Frontal cortex (tissue), 4 donors: ENCODE data around the gene IFITM2. TPM values are rescaled to one million over a fixed set of nuclear protein-coding genes. Genes with fewer than 3 reads are reported as not detected.
"Not testable (repeated sequence)": the region's sequence is repeated elsewhere in the genome, so short reads cannot be mapped to it uniquely, and the experiment has no call there.

Source experiments
- DNase-seq, 2 donors: peaks; one replicate each; pipeline ENCODE4 v3.0.0; 2012; ENCODE audit warnings: low spot score in 2 of 2
- FAIRE-seq: peaks from 2 replicates; lab custom pipeline; 2012; peaks lifted over from hg19 to GRCh38; lab: Jason Lieb, UNC
- total RNA-seq: library from RNA; depleted of rRNA; stranded (reverse); fragments of >200 nt; gene quantifications from one replicate; pipeline ENCODE4 v1.2.3, GENCODE V29; 2014
- donor health status: control.
- donor health status: control.
- donor health status: control.

Gene IFITM2
- 5.3 TPM for total RNA-seq

DNA sequence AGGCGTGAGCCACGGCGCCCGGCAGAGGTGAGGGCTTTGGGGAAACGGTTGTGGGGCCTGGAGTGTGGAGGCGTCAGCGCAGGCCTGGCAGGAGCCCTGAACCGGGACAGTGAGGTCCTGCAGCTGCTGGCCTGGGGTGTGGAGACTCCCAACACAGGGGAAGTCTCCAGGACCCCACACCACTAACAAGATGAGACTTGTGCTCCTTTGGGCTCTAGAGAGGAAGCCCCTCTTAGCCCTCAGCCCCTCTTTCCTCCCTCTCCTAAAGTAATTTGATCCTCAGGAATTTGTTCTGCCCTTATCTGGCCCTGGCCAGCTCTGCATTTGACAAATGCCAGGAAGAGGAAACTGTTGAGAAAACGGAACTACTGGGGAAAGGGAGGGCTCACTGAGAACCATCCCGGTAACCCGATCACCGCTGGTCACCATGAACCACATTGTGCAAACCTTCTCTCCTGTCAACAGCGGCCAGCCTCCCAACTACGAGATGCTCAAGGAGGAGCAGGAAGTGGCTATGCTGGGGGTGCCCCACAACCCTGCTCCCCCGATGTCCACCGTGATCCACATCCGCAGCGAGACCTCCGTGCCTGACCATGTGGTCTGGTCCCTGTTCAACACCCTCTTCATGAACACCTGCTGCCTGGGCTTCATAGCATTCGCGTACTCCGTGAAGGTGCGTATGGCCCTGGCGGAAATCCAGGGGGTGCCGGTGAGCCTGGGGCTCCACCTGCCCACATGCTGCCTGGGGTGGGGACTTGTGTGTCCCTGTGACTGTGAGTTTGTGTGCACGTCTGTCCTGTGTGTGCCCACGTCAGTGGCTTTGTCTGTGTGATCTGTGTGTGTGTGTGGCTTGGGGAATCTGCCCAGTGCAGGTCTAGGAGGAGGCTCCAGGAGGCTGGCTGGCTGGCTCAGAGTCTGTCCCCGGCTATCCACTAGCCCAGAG is at the start of gene IFITM2:
Gene IFITM2 (plus strand): TSS at position 51 of the 943 bp plus-strand sequence. CDS start 377 bp downstream, at position 428.
- FAIRE-seq, DNase-seq: not testable (repeated sequence)

DNA sequence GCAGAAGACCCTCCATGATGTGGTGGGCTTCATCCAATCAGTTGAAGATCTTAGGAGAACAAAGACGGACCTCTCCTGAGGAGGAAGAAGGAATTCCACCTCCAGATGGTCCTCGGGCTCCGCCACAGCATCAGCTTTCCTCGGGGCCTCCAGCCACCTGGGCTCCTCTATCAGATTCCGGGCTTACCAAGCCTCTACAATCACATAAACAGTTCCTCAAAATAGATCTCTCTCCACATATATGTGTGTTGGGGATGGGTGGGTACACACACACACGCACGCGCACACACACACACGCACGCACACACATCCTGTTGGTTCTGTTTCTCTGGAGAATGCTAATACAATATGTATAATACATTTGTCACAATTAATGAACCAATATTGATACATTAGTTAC is 48.2 kb upstream of the IFITM2 start:
- DNase-seq (no peak), FAIRE-seq (no peak)

DNA sequence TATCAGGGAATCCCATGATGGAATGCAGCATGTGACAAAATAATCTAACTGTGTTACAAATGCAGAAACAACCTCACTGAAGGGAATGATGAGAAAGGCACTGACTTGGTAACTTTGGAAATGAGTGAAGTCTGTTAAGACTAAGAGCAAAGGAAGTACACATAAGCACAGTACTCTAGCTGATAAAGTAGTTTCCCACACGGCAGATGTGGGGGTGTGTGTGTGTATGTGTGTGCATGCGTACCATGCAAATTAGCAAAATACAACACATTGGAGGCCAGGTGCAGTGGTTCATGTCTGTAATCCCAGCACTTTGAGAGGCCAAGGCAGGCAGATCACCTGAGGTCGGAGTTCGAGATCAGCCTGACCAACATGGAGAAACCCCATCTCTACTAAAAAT is 46.0 kb upstream of the IFITM2 start:
- FAIRE-seq (no peak), DNase-seq (no peak)

DNA sequence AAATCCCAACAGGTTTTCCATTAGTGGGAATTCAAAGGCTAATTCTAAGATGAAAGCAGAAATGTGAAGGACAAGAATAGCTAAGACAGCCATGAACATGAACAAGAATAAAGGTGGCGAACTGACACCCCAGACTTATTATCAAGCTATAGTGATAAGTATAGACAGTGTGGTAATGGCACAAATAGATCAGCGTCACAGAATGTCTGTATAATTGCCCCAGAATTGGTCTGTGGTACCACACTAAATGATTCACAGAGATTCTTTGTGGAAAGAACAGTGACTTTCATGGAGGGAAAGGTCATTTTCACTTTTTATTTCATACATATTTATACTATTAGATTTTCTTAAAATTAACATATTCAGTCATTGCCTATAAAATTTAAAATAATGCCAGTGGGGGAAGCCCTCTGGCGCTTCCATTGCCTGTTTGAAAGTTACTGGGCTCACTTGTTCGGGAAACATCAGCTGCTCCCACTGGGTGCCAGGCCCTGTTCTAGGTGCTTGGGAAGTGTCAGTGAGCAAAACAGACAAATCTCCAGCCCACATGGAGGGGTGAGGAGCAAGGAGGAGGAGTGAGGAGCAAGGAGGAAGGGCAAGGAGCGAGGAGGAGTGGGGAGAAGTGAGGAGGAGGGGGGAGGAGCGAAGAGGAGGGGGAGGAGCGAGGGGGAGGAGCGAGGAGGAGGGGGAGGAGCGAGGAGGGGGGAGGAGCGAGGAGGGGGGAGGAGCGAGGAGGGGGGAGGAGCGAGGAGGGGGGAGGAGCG is 40.8 kb upstream of the IFITM2 start:
- no peak for FAIRE-seq
- DNase-seq: no peak

DNA sequence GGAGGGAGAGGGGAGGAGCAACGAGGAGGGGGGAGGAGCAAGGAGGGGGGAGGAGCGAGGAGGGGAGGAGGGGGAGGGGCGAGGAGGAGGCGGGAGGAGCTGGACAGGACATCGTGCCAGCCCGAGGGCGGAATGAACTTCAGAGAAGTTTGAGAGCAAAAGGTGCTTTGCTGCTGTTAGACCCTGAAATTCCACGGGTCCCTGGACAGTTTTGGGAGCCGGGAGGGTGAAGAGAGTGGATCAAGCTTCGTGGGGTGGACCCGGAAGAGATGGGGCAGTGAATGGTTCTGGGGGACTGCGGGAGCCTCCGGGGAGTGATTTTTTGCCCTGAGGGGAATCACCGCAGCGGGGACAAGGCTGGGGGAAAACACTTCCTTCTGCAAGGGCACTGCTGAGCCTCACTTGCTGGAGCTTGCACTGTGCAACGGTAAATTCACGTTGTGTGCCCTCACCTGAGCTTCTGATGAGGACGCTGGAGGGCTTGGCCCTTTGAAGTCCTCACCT is 40.1 kb upstream of the IFITM2 start:
- no peak for DNase-seq

DNA sequence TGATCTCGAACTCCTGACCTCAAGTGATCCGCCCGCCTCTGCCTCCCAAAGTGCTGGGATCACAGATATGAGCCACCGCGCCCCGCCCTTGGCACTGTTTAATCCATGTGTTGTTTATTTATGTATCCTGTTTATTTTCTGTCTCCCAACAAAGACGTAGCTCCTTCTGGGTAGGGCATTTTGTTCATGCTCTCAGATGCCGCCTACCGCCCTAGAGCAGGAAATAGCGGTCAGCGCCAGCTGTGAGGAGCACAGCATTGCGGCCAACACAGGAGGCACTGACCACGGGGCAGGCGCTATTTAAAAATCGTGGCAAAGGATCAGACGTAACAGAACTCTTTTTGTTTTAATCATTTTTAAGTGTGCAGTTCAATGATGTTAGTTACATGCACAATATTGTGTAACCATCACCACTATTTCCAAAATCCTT is 38.9 kb upstream of the IFITM2 start:
- not testable (repeated sequence) for FAIRE-seq, DNase-seq

More for the DNA sequence above, 40.1 kb upstream of the IFITM2 start:
- FAIRE-seq: no peak

DNA sequence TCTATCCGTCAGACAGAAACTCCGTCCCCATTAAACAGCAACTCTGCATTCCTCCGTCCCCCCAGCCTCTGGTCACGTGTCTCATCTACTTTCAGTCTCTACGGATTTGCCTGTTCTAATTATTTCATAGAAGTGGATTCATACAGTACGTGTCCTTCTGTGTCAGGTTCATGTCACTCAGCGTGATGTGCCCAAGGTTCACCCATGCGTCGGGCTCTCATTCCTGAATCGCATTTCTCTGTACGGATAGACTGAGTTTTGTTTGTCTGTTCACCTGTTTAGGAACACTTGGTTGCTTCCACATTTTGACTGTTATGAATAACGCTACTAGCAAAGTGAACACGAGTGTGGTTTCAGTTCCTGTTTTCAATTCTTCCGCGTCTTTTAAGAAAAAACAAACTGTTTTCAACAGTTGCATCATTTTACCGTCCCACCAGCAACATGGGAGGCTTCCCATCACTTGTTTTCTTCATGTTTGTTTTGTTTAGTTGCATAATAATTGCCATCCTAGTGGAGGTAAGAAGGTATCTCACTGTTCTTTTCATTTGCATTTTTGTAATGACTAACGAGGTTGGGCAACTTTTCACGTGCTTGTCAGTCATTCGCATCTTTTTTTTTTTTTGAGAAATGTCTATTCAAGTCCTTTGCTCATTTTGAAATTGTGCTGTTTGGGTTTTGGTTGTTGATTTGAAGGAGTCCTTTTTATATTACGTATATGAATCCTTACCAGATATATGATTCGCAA is 38.3 kb upstream of the IFITM2 start:
- DNase-seq: no peak
- FAIRE-seq: no peak

DNA sequence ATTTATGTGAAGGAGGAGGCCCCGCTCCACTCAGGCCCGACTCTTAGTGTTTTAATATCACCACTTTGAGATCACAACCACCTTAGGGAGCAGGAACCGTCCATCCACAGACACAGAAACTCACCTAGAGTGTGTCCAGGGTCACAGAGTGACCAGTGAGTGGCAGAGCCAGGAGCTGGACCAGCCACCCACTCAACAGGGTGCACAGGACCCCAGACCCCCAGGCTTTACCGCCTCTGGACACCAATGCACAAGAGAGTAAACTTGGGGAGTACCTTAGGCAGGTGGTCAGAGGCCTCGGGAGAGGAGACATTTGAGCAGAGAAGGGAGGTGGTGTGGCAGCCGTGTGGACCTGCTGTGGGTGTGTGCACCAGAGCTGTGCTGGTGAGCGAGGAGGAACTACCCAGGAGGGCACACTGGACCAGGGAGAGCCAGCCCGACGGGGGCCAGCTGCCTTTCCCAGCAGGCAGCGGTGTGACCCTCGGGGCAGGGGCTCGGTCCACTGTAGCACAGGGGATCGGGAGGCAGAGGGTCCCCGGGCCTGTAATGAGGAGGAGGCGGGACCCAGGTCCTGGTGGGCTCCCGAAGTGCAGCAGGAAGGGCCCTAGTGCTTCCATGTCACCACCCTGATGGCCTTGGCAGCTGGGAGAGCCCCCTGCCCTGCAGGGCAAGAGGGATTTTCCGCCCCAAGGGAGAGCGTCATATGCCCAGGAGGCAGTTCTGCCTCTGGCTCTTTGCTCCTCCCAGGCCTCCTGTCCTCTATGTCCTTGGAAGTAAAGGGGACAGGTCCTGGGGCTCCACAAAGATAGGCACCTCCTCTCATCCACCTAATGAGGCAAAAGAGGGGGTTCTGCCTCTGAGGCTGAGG is 36.9 kb upstream of the IFITM2 start:
- DNase-seq (no peak), FAIRE-seq (no peak)

DNA sequence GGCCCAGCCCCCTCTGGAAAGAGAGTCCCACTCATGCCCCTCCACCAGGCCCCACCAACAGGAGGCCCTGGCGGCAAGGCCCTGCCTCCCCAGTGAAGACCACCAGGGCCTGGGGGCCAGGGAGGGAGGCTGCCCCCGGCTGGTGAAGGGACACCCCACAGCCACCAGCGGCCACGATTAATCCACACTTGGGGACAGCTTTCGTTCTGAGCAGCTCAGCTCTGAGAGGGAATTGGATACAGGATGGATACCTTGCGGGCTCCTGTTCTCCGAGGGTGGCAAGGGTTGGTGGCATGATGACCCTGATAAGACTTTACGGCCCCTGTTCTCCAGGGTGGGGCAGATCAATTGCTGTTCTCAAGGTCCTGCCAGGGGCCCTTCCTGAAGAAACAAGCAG is 36.3 kb upstream of the IFITM2 start:
- FAIRE-seq: no peak
- no peak for DNase-seq

DNA sequence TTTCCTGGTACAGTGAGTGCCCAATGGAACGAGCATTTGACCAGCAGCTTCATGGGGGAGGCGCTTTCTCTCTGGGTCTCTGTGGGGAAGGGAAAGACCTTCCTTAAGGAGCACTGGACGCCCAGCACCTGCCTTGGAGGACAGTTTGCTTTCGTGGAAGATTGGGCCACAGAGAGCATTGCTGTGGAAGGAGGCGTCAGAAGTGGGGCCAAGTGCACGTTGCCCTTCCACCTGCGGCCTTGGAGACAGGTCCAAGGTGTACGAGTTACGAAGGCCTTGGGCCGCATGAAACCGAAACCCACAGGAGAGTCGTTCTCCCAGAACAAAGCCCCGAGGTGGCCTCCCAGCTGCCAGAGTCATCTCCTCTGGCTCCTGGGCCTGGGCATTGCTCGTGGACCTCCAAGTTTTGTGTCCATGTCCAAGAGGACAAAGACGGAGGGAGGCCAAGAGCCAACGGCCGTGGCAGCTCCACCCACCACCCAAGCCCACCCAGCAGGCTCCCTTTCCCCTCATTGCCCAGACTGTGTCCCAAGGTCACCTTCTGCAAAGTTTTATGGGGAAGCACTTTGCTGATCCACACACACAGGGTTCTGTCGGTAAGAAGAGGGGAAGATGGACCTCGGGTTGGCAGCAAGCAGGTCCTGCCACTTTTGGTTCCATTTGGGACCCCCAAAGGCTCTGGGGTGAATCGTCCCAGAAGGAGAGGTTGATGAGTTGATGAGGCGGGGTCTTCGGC is 35.3 kb upstream of the IFITM2 start:
- FAIRE-seq: no peak
- no peak for DNase-seq

DNA sequence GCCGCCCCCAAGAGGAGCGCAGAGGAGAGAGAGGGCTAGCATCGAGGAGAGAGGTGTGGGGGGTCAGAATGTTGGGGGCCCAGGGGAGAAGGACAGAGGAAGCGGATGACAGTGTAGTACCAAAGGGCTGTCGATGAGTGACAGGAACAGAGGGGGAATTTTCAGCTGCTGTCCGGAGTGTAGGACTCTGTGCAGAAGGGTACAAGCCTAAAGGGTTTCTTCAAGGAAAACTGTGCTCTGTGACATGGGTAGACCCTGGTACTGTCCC is 34.8 kb upstream of the IFITM2 start:
- FAIRE-seq: no peak
- no peak for DNase-seq

DNA sequence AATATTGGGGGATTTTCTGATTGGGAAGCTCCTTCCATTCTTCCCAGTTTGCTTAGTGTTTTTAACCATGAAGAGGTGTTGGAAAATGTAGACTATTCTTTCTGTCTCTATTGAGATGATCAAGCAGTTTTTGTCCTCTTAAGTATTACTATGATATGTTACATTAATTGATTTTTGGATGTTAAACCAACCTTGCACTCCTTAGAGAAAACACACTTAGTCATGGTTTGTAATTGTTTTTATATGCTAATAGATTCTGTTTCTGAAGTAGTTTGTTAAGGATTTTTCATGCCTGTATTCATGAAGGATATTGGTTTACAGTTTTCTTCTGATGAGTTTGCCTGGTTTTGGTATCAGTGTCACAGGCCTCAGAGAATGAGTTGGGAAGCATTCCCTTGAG is 31.4 kb upstream of the IFITM2 start:
- DNase-seq (no peak), FAIRE-seq (no peak)

DNA sequence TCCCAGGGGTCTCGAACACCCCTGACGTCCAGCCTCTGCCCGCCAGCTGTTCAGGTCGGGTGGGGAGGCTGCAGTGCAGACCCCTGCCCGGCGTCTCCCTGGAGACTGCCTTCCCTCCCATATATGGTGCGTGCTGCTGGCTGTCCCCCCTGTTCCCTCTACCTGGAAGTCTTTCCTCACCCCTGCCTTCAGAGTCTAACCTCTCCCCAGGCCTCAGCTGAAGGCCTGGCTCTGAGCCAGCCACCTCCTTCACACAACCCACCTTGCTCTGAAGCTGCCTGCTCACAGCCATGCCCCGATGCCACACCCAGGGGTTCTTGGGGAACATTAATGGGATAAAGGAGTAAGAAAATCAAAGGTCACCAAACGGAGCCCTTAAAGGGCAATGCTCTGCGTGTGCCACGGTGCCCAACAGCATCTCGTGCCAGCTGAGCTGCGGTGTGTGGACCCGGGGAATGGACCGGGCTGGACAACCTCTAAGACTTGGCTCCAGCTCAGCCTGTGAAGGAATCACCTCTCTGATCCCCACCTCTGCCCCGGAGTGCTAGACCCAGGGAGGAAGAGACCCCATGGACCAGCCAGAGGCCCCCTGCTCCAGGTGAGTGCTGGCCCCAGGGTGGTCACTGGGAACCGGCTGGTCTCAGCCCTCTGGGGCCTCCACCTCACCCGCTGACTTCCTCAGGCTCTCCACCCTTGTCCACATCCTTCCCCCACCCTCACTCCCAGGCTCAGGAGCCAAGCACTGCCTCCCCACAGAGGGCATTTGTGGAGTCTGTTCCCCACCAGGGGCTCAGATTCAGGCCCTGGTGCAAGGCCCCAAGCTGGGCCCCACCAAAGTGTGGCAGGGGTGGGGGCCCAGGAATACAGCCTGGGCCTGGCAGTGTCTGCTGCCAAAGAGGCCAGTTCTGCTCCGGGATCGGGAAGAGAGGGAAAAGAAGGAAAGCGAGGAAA is 29.3 kb upstream of the IFITM2 start, which contains the start of gene NLRP6:
Gene NLRP6 (plus strand): TSS at position 407 of the 951 bp plus-strand sequence. CDS start 163 bp downstream, at position 570.
- no peak for FAIRE-seq
- peak in 1 of 2 donors; percentile 13 for DNase-seq

DNA sequence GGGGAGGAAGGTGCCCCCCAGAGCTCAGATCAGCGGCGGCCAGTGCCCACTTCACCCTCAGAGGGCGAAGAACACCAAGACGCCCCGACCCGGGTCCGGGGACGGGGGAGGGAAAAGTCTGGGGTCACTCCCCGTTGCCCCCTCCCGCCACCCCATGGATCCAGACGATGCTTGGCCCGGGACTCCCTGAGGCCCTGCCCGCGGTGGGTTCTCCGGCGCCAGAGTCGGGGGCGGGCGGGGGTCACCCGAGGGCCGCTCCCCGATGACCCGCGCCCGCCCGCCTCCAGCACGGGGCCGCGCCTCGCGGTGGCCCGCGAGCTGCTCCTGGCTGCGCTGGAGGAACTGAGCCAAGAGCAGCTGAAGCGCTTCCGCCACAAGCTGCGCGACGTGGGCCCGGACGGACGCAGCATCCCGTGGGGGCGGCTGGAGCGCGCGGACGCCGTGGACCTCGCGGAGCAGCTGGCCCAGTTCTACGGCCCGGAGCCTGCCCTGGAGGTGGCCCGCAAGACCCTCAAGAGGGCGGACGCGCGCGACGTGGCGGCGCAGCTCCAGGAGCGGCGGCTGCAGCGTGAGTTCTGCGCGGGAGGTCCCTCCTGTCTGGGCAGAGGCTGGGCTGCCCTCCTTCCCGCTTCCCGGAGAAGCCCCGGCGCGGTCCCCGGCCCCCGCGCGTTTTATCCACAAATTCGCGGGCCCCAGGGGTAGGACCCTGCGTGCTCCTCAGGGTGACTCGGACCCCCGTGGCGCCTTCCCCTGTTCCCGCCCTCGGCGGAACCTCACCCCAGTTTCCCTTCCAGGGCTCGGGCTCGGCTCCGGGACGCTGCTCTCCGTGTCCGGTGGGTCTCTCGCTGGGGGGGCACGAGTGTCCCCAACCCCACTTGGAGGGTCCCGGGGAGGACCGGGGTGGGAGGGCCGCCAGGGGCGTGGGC is 28.3 kb upstream of the IFITM2 start:
- FAIRE-seq (no peak), DNase-seq (peak in 1 of 2 donors; percentile 52)

DNA sequence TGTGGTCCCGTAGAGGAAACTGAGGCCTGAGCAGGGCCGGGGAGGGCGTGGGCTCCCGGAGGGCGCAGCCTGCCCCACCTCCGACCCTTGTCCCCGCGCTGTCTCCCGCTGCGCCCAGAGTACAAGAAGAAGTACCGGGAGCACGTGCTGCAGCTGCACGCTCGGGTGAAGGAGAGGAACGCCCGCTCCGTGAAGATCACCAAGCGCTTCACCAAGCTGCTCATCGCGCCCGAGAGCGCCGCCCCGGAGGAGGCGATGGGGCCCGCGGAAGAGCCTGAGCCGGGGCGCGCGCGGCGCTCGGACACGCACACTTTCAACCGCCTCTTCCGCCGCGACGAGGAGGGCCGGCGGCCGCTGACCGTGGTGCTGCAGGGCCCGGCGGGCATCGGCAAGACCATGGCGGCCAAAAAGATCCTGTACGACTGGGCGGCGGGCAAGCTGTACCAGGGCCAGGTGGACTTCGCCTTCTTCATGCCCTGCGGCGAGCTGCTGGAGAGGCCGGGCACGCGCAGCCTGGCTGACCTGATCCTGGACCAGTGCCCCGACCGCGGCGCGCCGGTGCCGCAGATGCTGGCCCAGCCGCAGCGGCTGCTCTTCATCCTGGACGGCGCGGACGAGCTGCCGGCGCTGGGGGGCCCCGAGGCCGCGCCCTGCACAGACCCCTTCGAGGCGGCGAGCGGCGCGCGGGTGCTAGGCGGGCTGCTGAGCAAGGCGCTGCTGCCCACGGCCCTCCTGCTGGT is 27.5 kb upstream of the IFITM2 start:
- FAIRE-seq: no peak

More for the DNA sequence above, 27.5 kb upstream of the IFITM2 start:
- peak in 1 of 2 donors; percentile 27 for DNase-seq
